HG02981 (cell line): ENCODE data around the gene KCNT1.

Experiments used
- ATAC-seq: cut with Tn5 transposase; IDR thresholded peaks from one replicate; pipeline ENCODE4 v1.9.1; 2021; ENCODE audit warnings: mild to moderate bottlenecking, moderate library complexity; ENCODE audit not compliant: unreplicated experiment

Gene KCNT1

GRCh38 chr9:135776893-135777622 lies 75.1 kb downstream of the KCNT1 start:
- ATAC-seq = no peak

- ATAC-seq = no peak
Observed at GRCh38 chr9:135777623-135778177, 75.7 kb downstream of the KCNT1 start.

GRCh38 chr9:135778421-135778820 lies 76.4 kb downstream of the KCNT1 start:
- no peak for ATAC-seq

- ATAC-seq = no peak
Observed at GRCh38 chr9:135779571-135779970, 77.6 kb downstream of the KCNT1 start.

GRCh38 chr9:135780086-135780485 lies 78.1 kb downstream of the KCNT1 start:
- no peak for ATAC-seq

- ATAC-seq = no peak
Observed at GRCh38 chr9:135780626-135781025, 78.6 kb downstream of the KCNT1 start.

- ATAC-seq = no peak
Observed at GRCh38 chr9:135782946-135783345, 81.0 kb downstream of the KCNT1 start.

GRCh38 chr9:135783540-135784245 lies 81.7 kb downstream of the KCNT1 start:
- ATAC-seq = no peak

GRCh38 chr9:135785013-135785575 lies 83.1 kb downstream of the KCNT1 start:
- no peak for ATAC-seq

GRCh38 chr9:135786146-135786690 lies 84.2 kb downstream of the KCNT1 start:
- no peak for ATAC-seq

GRCh38 chr9:135787317-135787716 lies 85.3 kb downstream of the KCNT1 start:
- no peak for ATAC-seq

GRCh38 chr9:135787776-135788575 lies 86.0 kb downstream of the KCNT1 start:
- no peak for ATAC-seq

GRCh38 chr9:135788576-135789300 lies 86.8 kb downstream of the KCNT1 start:
- no peak for ATAC-seq

GRCh38 chr9:135789838-135790291 lies 87.9 kb downstream of the KCNT1 start:
- no peak for ATAC-seq

GRCh38 chr9:135790356-135790755 lies 88.4 kb downstream of the KCNT1 start:
- no peak for ATAC-seq

- ATAC-seq = no peak
Observed at GRCh38 chr9:135790850-135791249, 88.9 kb downstream of the KCNT1 start.

- no peak for ATAC-seq
Observed at GRCh38 chr9:135791431-135792267, 89.7 kb downstream of the KCNT1 start.

GRCh38 chr9:135792268-135793128 lies 90.5 kb downstream of the KCNT1 start:
- ATAC-seq = no peak
